ENCODE results near the gene KRT28.

DNA sequence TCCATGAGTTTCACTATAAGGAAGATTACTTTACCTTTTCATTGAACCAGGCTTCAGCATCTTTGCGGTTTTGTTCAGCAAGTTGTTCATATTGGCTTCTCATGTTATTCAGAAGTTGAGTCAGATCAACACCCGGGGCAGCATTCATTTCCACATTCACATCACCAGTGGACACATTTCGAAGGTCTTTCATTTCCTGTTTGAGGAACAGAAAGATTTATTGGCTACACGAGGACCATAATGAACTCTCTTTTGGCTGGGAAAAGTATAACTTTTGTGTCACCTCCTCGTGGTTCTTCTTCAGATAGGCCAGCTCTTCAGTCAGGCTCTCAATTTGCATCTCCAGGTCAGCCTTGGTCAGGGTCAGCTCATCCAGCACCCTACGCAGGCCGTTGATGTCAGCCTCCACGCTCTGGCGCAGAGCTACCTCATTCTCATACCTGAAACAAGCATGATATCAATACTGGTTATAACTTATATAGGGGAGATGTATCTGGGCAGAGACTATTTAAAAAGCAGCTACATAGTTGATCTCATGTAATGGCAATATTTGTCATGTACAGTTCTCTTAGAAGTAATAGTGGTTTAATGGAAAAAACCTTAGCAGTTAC, 20.6 kb upstream of the KRT28 start:
- TF ChIP-seq, protein P1, sequence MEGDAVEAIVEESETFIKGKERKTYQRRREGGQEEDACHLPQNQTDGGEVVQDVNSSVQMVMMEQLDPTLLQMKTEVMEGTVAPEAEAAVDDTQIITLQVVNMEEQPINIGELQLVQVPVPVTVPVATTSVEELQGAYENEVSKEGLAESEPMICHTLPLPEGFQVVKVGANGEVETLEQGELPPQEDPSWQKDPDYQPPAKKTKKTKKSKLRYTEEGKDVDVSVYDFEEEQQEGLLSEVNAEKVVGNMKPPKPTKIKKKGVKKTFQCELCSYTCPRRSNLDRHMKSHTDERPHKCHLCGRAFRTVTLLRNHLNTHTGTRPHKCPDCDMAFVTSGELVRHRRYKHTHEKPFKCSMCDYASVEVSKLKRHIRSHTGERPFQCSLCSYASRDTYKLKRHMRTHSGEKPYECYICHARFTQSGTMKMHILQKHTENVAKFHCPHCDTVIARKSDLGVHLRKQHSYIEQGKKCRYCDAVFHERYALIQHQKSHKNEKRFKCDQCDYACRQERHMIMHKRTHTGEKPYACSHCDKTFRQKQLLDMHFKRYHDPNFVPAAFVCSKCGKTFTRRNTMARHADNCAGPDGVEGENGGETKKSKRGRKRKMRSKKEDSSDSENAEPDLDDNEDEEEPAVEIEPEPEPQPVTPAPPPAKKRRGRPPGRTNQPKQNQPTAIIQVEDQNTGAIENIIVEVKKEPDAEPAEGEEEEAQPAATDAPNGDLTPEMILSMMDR (IDR thresholded peaks at IDR 0.05), result no peak
- TF ChIP-seq POLR2AphosphoS5 (IDR thresholded peaks at IDR 0.05; ENCODE audit: low read depth, low read length) (no peak), SIN3A (IDR thresholded peaks at IDR 0.05; ENCODE audit: borderline replicate concordance, insufficient read depth, low read depth, low read length) (no peak)

Data from Panc1 (cell line).